ENCODE data around the gene MAP3K14.

Gene MAP3K14

DNA sequence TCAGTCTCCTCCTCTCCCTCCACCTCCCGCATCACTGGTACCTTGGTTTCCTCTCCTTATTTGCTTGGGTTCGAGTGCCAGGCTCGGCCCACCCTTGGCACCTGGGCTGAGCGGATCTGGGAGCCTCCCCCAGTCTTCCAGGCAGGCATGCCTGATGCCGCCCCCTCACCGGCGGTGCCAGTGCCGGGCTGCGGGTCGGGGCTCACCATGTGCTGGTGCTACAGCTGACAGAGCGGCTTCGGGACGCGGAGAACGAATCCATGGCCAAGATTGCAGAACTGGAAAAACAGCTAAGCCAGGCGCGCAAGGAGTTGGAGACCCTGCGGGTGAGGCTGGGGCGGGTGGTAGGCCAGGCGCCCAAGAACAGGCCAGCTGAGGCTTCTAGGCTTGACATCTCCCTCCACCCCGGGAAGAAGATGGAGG, 75.9 kb downstream of the MAP3K14 start:
- Mint-ChIP-seq H3K4me1 (peaks cover 53% of the 10 kb centered on the region), H3K27ac (peak overlapping the region; percentile 82), H3K4me3 (no peak overlapping the region), H3K9me3 (no peaks in the 10 kb centered on the region), H3K36me3 (peaks cover 100% of the 10 kb centered on the region)
- ATAC-seq (no peak), DNase-seq (ENCODE audit: low spot score in 2 of 2) (no peak)

DNA sequence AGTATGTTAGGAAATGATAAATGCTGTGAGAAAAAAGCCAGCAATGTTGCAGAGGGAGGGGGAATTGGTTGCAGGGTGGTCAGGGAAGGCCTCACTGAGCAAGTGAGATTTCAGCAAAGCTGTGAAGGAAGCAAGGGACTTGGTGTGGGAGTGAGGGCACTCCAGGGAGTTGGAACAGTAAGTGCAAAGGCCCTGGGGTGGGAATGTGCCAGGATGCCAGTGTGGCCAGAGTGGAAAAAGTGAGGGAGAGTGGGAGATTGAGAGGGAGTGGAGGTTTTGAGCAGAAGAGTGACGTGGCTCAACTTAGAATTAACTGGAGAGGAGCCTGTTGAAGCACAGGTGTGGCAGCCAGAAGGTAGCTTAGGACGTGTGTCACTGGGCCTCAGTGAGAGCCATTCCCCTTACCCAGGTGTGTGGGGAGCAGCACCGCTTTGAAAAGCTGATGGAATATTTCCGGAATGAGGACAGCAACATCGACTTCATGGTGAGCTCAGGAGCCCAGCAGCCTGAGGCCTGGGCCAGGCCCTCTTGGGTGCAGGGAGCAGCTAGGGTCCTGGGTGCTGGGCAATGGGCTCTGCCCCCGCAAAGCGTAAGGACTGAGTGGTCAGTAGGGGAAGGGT, 78.6 kb downstream of the MAP3K14 start:
- no peak overlapping the region for H3K4me3 Mint-ChIP-seq
- H3K9me3 Mint-ChIP-seq, result no peaks in the 10 kb centered on the region
- DNase-seq (ENCODE audit: low spot score in 2 of 2) (no peak), ATAC-seq (no peak)
- H3K4me1 Mint-ChIP-seq, result peaks cover 61% of the 10 kb centered on the region
- H3K27ac Mint-ChIP-seq, result peak overlapping the region; percentile 82
- H3K36me3 Mint-ChIP-seq, result peaks cover 100% of the 10 kb centered on the region

DNA sequence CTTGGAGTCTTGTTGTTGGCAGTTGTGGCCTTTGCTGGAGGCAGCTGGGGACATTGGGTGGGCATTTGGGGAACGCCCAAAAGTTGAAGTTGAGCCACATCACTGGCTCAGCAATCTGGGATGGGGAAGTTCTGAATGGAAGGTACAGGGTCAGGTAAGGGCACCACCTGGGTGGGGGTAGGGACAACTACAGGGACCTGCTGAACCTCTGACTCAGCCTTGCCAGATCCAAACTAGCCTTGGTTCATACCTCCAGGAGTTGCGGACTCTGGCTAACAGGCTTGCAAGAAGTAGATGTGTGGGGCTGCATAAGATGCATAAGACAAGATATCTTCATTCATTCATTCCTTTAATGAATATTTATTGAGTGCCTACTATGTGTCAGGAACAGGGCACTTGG, 79.1 kb downstream of the MAP3K14 start:
- Mint-ChIP-seq H3K9me3 (no peaks in the 10 kb centered on the region), H3K27ac (peak overlapping the region; percentile 82), H3K36me3 (peaks cover 100% of the 10 kb centered on the region), H3K4me3 (no peak overlapping the region), H3K4me1 (peaks cover 62% of the 10 kb centered on the region)
- DNase-seq (ENCODE audit: low spot score in 2 of 2) (no peak), ATAC-seq (no peak)

DNA sequence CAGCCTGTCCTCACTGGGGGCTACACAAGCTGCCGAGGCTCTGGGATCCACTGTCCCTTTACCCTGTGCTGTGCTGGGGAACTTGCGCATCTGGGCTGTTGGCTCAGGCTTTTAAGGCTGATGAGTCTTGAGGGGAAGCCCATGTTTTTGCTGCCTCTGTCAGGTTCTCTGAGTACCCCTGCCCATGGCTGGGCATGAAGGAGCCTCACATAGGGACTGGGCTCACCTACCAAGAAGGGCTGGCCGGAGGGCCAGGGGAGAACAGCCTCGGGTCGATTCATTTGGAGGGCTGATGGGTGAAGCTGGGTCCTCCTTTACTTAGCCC, 80.6 kb downstream of the MAP3K14 start:
- no peaks in the 10 kb centered on the region for H3K9me3 Mint-ChIP-seq
- H3K36me3 Mint-ChIP-seq, result peaks cover 100% of the 10 kb centered on the region
- H3K27ac Mint-ChIP-seq, result no peak overlapping the region
- ATAC-seq (no peak), DNase-seq (ENCODE audit: low spot score in 2 of 2) (no peak)
- no peak overlapping the region for H3K4me3 Mint-ChIP-seq
- H3K4me1 Mint-ChIP-seq, result peaks cover 73% of the 10 kb centered on the region

DNA sequence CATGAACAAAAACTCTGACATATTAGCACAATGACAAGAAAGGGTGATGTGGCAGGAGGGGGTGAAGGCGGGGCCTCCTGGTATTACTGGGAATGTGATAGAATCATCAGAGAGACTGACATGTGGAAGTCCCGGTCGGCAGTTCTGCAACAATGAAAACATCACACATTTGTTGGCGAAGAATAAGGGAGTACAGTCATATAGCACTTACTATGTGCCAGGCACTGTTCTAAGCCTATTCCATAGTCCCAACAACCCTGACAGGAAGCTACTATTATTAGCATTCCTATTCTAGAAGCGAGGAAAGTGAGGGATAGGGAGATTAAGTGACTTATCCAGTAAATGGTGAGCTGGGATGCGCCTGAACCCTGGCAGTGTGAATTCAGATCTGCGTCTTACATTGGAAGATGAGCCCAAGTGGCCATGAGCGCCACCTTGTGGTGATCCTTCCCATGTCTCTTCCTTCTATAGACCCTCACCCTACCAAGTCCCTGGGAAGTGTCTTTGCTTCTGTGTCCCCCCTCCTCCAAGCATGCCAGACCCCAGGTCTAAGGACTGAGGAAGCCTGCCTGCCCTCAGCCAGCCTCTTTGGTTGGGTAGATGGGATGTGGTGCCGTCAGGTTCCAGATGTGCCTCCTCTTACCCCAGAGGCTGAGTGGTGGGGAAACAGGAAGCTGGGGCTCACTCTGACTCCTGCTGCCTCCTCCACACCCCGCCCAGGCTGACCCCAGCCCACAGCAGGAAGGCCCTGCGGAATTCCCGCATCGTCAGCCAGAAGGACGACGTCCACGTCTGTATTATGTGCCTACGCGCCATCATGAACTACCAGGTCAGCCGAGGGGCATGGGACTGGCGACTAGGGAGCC, 81.2 kb downstream of the MAP3K14 start:
- DNase-seq (ENCODE audit: low spot score in 2 of 2), result peak; percentile 67 to 85
- Mint-ChIP-seq H3K4me1 (peaks cover 79% of the 10 kb centered on the region), H3K36me3 (peaks cover 98% of the 10 kb centered on the region), H3K27ac (peak overlapping the region; percentile 100), H3K9me3 (no peaks in the 10 kb centered on the region), H3K4me3 (peak overlapping the region; percentile 91)
- ATAC-seq, result peak; percentile 69

DNA sequence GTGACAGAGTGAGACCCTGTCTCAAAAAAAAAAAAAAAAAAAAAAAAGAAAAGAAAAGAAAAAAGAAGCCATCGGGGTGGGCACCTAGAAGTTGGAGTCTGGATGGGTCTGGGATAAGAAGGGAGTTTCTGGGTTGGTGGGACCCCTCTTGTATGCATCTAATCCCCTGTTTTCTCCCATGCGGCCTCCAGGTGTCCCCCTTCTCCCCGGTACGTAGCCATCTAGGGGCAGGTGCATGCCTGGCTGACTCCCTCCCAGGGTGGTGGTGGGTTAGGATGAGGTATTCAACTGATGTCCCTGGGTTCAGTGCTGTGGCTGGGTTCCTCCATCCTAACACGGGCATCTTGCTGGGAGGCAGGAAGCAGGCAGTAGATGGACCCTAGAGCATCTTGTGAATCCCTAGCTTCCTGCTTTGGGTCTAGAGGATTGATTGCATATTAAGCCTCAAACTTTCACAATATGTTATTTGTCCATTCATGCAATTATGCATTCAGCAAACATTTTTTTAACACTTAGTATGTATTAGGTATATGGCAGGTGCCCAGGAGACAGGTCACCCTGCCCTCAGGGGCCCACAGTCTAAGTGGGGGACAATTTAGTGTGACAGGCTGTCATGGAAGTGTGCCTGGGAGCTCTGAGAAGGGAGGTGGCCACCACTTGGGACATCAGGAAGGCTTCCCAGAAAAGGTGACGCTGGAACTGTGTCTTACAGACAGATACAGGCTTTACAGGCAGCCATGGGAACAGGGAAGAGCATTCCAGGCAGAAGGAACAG, 82.0 kb downstream of the MAP3K14 start:
- H3K36me3 Mint-ChIP-seq, result peaks cover 98% of the 10 kb centered on the region
- DNase-seq (ENCODE audit: low spot score in 2 of 2) (peak in 1 of 2 donors; percentile 61), ATAC-seq (peak; percentile 39)

DNA sequence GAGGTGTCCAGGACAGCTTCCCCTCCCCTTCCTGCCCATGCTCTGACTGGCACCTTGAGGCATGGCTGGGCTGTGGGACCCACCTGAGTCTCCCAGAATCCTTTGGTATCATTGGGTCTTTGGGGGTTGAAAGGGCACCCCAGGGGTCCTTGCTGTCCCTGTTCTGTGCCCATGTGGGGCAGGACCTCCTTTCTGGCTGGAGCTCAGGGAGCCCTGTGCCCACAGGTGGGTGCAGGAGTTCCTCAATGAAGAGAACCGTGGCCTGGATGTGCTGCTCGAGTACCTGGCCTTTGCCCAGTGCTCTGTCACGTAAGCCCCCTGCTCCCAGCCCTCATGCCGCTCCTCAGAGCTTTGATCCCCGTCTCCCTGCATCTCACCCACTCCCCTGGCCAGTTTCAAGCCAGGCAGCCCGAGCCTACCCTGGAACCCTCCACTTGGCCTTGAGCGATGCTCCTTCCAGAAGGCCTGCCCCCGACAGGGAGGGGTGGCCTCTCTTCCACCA, 83.3 kb downstream of the MAP3K14 start:
- DNase-seq (ENCODE audit: low spot score in 2 of 2) (no peak), ATAC-seq (no peak)
- Mint-ChIP-seq H3K9me3 (no peaks in the 10 kb centered on the region), H3K4me3 (peak overlapping the region; percentile 91), H3K4me1 (peaks cover 91% of the 10 kb centered on the region), H3K36me3 (peaks cover 98% of the 10 kb centered on the region), H3K27ac (peak overlapping the region; percentile 100)

More for the DNA sequence above, 82.0 kb downstream of the MAP3K14 start:
- Mint-ChIP-seq H3K27ac (peak overlapping the region; percentile 100), H3K4me1 (peaks cover 87% of the 10 kb centered on the region), H3K4me3 (peak overlapping the region; percentile 91), H3K9me3 (no peaks in the 10 kb centered on the region)

DNA sequence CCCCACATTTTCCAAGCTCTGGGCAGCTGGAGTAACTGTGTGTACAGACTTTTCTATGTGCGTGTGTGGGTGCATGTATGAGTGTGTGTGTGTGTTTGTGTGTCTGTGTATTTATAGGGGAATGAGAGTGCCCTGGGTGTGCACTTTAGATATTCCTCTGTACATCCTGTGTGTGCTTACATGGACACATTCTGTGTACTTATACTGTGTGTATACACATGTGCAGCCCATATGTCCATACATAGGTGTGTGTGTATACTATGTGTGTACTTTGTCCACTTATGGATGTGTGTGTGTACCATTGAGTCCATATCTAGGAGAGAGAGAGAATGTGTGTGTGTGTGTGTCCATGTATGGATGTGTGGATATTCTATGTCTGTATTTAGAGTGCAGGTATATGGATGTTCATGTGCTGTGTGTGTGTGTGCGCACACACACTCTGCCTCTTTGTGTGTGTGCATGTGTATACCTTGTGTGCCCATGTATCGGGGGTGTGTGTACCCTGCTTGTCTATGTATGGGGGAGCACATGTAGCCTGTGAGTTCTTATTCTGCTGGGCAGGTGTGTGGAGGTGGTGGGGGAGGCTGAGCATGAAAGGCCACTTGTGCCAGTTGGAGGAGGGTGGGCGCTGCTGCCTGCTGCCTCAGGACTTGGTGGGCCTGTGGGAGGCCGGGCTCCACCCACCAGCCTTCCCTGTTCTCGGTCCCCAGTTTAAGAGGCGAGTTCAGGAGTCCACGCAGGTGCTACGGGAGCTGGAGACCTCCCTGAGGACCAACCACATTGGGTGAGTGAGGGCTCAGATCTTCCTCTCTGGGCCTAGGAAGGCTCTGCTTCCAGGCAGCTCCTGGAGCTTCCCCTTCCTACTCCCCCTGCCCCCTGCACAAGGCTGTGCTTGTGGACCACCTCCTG, 84.1 kb downstream of the MAP3K14 start:
- ATAC-seq, result no peak
- Mint-ChIP-seq H3K4me3 (peak overlapping the region; percentile 91), H3K27ac (peak overlapping the region; percentile 100), H3K4me1 (peaks cover 91% of the 10 kb centered on the region), H3K9me3 (no peaks in the 10 kb centered on the region), H3K36me3 (peaks cover 98% of the 10 kb centered on the region)
- DNase-seq (ENCODE audit: low spot score in 2 of 2), result no peak

DNA sequence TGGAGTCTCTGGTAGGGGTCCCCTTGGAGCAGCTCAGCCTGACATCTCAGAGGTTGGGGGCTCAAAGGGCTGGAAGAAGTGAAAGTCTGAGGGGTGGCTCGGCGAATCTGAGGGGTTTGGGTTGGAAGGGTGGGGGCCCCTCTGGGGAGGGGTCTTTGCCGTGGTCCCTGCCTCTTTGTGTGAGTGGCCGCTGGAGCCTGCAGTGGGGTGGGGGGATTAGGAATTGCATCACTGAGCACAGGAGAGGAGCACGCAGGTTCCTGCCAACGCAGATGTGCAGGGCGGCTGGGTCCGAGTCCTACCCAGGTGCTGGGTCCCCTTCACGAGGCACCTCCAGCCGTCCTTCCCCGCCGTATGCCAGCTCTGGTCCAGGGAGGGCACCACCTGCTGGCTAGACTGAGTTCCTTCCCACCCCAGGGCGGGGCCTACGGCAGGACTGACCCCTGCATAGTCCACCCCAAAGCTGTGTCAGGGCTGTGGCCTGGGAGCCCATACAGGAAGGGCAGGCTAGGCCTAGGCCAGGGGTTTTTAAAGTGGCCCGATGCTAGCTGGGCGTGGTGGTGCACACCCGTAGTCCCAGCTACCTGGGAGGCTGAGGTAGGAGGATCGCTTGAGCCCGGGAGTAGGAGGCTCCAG, 85.2 kb downstream of the MAP3K14 start:
- ATAC-seq (no peak), DNase-seq (ENCODE audit: low spot score in 2 of 2) (peak in 1 of 2 donors; percentile 56)
- Mint-ChIP-seq H3K4me3 (peak overlapping the region; percentile 91), H3K27ac (peak overlapping the region; percentile 100), H3K36me3 (peaks cover 98% of the 10 kb centered on the region), H3K9me3 (no peaks in the 10 kb centered on the region), H3K4me1 (peaks cover 93% of the 10 kb centered on the region)

DNA sequence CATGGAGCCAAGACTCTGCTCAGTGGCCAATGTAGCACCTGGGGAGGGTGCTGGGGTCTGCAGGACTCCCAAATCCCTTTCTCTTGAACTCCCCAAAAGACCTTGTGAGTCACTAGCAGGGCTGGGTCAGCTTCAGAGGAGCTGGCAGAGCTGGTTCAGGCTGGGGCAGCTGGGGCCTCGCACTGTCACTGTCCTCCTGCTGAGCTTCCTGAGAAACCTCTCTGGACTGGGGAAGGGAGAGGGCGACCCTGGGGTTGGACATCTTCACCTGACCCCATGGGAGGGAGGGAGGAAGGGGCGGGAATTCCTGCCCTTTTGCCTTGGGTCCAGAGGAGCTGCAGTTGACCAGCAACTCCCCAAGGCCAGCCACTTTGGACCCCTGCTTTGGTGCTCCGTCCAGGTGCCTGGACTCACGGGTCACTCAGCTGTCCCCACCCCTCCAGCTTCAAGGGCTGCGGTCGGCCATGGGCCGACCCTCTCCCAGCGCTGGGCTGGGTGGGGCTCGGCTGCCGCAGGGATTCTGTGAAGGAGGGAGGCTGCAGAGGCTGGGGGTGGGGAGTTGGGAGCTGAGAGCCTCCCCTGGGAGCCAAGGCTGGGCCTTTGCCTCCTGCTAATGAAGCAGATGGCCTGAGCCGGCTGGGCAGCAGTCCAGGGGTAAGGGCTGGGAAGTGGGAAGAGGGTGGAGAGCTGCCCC, 85.9 kb downstream of the MAP3K14 start:
- no peak for DNase-seq (ENCODE audit: low spot score in 2 of 2)
- ATAC-seq, result no peak
- Mint-ChIP-seq H3K9me3 (no peaks in the 10 kb centered on the region), H3K4me1 (peaks cover 98% of the 10 kb centered on the region), H3K27ac (peak overlapping the region; percentile 100), H3K36me3 (peaks cover 98% of the 10 kb centered on the region), H3K4me3 (peak overlapping the region; percentile 91)

DNA sequence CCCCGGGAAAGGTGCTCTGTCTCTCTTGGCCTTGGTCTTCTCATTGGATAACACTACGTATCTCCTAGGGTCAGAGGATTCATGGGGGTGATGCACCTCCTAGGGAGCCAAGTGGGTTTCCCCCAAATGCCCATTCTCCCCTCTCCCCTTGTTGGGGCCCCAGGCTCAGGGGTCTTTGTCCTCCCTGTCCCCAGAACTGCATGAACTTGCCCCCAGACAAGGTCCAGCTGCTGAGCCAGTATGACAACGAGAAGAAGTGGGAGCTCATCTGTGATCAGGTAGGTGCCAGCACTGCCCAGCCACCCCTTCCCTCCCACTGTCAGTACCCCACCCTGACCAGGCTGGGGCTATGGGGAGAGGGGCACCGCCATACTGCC, 86.4 kb downstream of the MAP3K14 start:
- Mint-ChIP-seq H3K9me3 (no peaks in the 10 kb centered on the region), H3K27ac (peak overlapping the region; percentile 100), H3K36me3 (peaks cover 98% of the 10 kb centered on the region), H3K4me1 (peaks cover 98% of the 10 kb centered on the region), H3K4me3 (peak overlapping the region; percentile 91)
- no peak for DNase-seq (ENCODE audit: low spot score in 2 of 2)
- no peak for ATAC-seq

DNA sequence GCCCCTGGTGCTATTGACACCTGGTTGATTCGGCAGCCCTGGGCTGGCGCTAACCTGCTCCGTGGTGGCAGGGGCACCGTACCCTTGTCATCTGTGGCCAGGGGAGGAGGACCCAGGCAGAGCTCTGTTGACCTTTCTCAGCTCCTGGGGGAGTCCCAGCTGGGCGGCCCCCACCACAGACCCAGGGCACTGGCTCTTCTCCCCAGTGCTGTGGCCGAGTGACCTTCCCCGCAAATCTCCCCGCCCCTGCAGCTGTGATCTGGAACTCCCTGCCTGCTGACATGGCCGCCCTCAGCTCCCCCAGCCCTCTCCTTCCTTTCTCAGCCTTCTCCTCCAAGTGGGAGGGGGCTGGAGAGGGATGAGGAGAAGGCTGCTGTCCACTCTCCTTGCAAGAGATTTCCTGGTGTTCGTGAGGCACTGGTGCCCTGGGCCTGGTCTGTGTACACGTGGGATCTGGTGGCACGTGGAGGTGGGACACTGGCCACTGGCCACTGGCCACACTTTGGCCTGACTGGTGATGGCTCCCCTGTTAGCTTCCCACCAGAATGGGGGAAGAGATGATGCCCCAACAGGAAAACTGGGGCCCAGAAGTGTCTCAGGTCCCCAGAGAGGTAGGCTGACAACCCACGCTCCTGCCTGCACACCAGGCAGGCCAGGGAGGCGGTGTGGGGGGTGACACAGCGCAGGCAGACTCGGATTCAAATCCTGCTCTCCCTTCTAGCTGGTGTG, 87.0 kb downstream of the MAP3K14 start:
- H3K9me3 Mint-ChIP-seq, result no peaks in the 10 kb centered on the region
- peak overlapping the region; percentile 91 for H3K4me3 Mint-ChIP-seq
- peak; percentile 20 for ATAC-seq
- H3K4me1 Mint-ChIP-seq, result peaks cover 98% of the 10 kb centered on the region
- peaks cover 98% of the 10 kb centered on the region for H3K36me3 Mint-ChIP-seq
- DNase-seq (ENCODE audit: low spot score in 2 of 2), result peak in 1 of 2 donors; percentile 75
- peak overlapping the region; percentile 100 for H3K27ac Mint-ChIP-seq
